ENCODE measurements around the gene TCF12. TPM values are rescaled to one million over a fixed set of nuclear protein-coding genes. Genes with fewer than 3 reads are reported as not detected.
"Not testable (repeated sequence)": the region's sequence is repeated elsewhere in the genome, so short reads cannot be mapped to it uniquely, and the experiment has no call there.

Gene TCF12
- total RNA-seq, 2 donors from 2014 or later = 91.8 to 107 TPM

- Histone ChIP-seq H3K4me3 (no peak overlapping the region), H3K4me1 (ENCODE audit: control insufficient read depth in 1 of 2, low read depth in 2 of 2) (peaks cover 0 to 5% of the 10 kb centered on the region in 2 donors), H3K9me3 (no peaks in the 10 kb centered on the region), H3K27me3 (replicated peaks; ENCODE audit: insufficient read depth) (no peaks in the 10 kb centered on the region), H3K27ac (no peak overlapping the region), H3K36me3 (no peaks in the 10 kb centered on the region)
- DNase-seq (ENCODE audit: low spot score) = no peak
- TF ChIP-seq, protein P1, sequence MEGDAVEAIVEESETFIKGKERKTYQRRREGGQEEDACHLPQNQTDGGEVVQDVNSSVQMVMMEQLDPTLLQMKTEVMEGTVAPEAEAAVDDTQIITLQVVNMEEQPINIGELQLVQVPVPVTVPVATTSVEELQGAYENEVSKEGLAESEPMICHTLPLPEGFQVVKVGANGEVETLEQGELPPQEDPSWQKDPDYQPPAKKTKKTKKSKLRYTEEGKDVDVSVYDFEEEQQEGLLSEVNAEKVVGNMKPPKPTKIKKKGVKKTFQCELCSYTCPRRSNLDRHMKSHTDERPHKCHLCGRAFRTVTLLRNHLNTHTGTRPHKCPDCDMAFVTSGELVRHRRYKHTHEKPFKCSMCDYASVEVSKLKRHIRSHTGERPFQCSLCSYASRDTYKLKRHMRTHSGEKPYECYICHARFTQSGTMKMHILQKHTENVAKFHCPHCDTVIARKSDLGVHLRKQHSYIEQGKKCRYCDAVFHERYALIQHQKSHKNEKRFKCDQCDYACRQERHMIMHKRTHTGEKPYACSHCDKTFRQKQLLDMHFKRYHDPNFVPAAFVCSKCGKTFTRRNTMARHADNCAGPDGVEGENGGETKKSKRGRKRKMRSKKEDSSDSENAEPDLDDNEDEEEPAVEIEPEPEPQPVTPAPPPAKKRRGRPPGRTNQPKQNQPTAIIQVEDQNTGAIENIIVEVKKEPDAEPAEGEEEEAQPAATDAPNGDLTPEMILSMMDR (IDR thresholded peaks at IDR 0.05) = no peak
- no peak for ATAC-seq (ENCODE audit: insufficient number of reproducible peaks, low FRiP score, low read depth)
Observed at GRCh38 chr15:57005244-57005643, 86.8 kb downstream of the TCF12 start.

GRCh38 chr15:57007797-57008196, 89.4 kb downstream of the TCF12 start:
- H3K9me3 ChIP-seq; ATAC-seq (ENCODE audit: insufficient number of reproducible peaks, low FRiP score, low read depth); H3K36me3 ChIP-seq; H3K27ac ChIP-seq; H3K4me1 ChIP-seq (ENCODE audit: control insufficient read depth in 1 of 2, low read depth in 2 of 2); H3K27me3 ChIP-seq (replicated peaks; ENCODE audit: insufficient read depth); H3K4me3 ChIP-seq; DNase-seq (ENCODE audit: low spot score): not testable (repeated sequence)

- ATAC-seq (ENCODE audit: insufficient number of reproducible peaks, low FRiP score, low read depth) = no peak
Observed at GRCh38 chr15:57010724-57011123, 92.3 kb downstream of the TCF12 start.

GRCh38 chr15:57012556-57012955, 94.1 kb downstream of the TCF12 start:
- Histone ChIP-seq H3K36me3 (no peaks in the 10 kb centered on the region), H3K27me3 (replicated peaks; ENCODE audit: insufficient read depth) (no peaks in the 10 kb centered on the region), H3K4me3 (no peak overlapping the region), H3K9me3 (no peaks in the 10 kb centered on the region), H3K27ac (no peak overlapping the region), H3K4me1 (ENCODE audit: control insufficient read depth in 1 of 2, low read depth in 2 of 2) (peaks cover 0 to 3% of the 10 kb centered on the region in 2 donors)
- TF ChIP-seq, protein P1 (IDR thresholded peaks at IDR 0.05) = no peak
- ATAC-seq (ENCODE audit: insufficient number of reproducible peaks, low FRiP score, low read depth) = no peak
- no peak for DNase-seq (ENCODE audit: low spot score)

More at GRCh38 chr15:57010724-57011123, 92.3 kb downstream of the TCF12 start:
- H3K27ac ChIP-seq = no peak overlapping the region
- H3K27me3 ChIP-seq (replicated peaks; ENCODE audit: insufficient read depth) = no peaks in the 10 kb centered on the region
- DNase-seq (ENCODE audit: low spot score) = no peak
- H3K4me3 ChIP-seq = no peak overlapping the region
- H3K9me3 ChIP-seq = no peaks in the 10 kb centered on the region
- no peaks in the 10 kb centered on the region for H3K36me3 ChIP-seq
- H3K4me1 ChIP-seq (ENCODE audit: control insufficient read depth in 1 of 2, low read depth in 2 of 2) = peaks cover 3 to 5% of the 10 kb centered on the region in 2 donors
- TF ChIP-seq, protein P1 (IDR thresholded peaks at IDR 0.05) = no peak

GRCh38 chr15:57014896-57015295, 96.5 kb downstream of the TCF12 start:
- H3K4me3 ChIP-seq; H3K27me3 ChIP-seq (replicated peaks; ENCODE audit: insufficient read depth); H3K27ac ChIP-seq; H3K36me3 ChIP-seq; DNase-seq (ENCODE audit: low spot score); H3K9me3 ChIP-seq; ATAC-seq (ENCODE audit: insufficient number of reproducible peaks, low FRiP score, low read depth): not testable (repeated sequence)
- peaks cover 12 to 17% of the 10 kb centered on the region in 2 donors for H3K4me1 ChIP-seq (ENCODE audit: control insufficient read depth in 1 of 2, low read depth in 2 of 2)

GRCh38 chr15:57015360-57015759, 96.9 kb downstream of the TCF12 start:
- ATAC-seq (ENCODE audit: insufficient number of reproducible peaks, low FRiP score, low read depth) (no peak), DNase-seq (ENCODE audit: low spot score) (no peak)
- Histone ChIP-seq H3K9me3 (no peaks in the 10 kb centered on the region), H3K27ac (no peak overlapping the region), H3K36me3 (no peaks in the 10 kb centered on the region), H3K4me3 (no peak overlapping the region), H3K4me1 (ENCODE audit: control insufficient read depth in 1 of 2, low read depth in 2 of 2) (peaks cover 15 to 17% of the 10 kb centered on the region in 2 donors), H3K27me3 (replicated peaks; ENCODE audit: insufficient read depth) (no peaks in the 10 kb centered on the region)
- TF ChIP-seq, protein P1 (IDR thresholded peaks at IDR 0.05) = no peak
